ENCODE results near the gene MC1R.

GRCh38 chr16:89884041-89884421 is 34.6 kb upstream of the MC1R start:
- TF ChIP-seq POLR2AphosphoS5 (IDR thresholded peaks at IDR 0.05) (no peak), POLR2A (IDR thresholded peaks at IDR 0.05) (no peak)
- TF ChIP-seq, protein P1, sequence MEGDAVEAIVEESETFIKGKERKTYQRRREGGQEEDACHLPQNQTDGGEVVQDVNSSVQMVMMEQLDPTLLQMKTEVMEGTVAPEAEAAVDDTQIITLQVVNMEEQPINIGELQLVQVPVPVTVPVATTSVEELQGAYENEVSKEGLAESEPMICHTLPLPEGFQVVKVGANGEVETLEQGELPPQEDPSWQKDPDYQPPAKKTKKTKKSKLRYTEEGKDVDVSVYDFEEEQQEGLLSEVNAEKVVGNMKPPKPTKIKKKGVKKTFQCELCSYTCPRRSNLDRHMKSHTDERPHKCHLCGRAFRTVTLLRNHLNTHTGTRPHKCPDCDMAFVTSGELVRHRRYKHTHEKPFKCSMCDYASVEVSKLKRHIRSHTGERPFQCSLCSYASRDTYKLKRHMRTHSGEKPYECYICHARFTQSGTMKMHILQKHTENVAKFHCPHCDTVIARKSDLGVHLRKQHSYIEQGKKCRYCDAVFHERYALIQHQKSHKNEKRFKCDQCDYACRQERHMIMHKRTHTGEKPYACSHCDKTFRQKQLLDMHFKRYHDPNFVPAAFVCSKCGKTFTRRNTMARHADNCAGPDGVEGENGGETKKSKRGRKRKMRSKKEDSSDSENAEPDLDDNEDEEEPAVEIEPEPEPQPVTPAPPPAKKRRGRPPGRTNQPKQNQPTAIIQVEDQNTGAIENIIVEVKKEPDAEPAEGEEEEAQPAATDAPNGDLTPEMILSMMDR (IDR thresholded peaks at IDR 0.05) = no peak

Data from prostate gland (tissue), 2 donors.